Thyroid gland (tissue), 4 donors: ENCODE data around the gene PLEKHJ1. TPM values are rescaled to one million over a fixed set of nuclear protein-coding genes. Genes with fewer than 3 reads are reported as not detected.
A peak's percentile ranks its signal among the peaks of the same experiment; 100 is the strongest.

Experiments
- DNase-seq, 2 donors: peaks; one replicate each; pipeline ENCODE4 v3.0.0-alpha.2; 2019
- H3K27ac ChIP-seq, 3 donors: fragments of 200-600 bp; sonication (generic); 1 replicate in 2 of 3; 2 replicates in 1 of 3; pipeline ENCODE4 v1.5.1; 2016 to 2019; ENCODE audit warnings: mild to moderate bottlenecking in 1 of 3, moderate library complexity in 1 of 3
- H3K27me3 ChIP-seq: fragments of 200-600 bp; sonication (generic); one replicate; pipeline ENCODE4 v1.5.1; 2019
- H3K36me3 ChIP-seq, 2 donors: fragments of 200-600 bp; sonication (generic); one replicate each; pipeline ENCODE4 v1.5.1; 2016 to 2019
- H3K4me1 ChIP-seq, 2 donors: fragments of 200-600 bp; sonication (generic); one replicate each; pipeline ENCODE4 v1.5.1; 2017 to 2019
- H3K4me3 ChIP-seq, 3 donors: fragments of 200-600 bp; sonication (generic); replicated peaks in 1 of 3; 1 replicate in 2 of 3; 2 replicates in 1 of 3; pipeline ENCODE4 v1.5.1; 2016; ENCODE audit warnings: mild to moderate bottlenecking in 1 of 3
- H3K9me3 ChIP-seq: fragments of 200-600 bp; sonication (generic); one replicate; pipeline ENCODE4 v1.5.1; 2017
- CTCF ChIP-seq, 6 experiments: fragments of 200-600 bp in 3 of 6; fragments of 450-650 bp in 3 of 6; sonication (generic) in 3 of 6; IDR thresholded peaks; one replicate each; pipeline ENCODE4 v1.5.1; 2016 to 2019; ENCODE audit warnings: antibody characterized with exemption in 6 of 6, mild to moderate bottlenecking in 2 of 6, inconsistent platforms in 1 of 6, moderate library complexity in 1 of 6
- POLR2A ChIP-seq, 2 donors: fragments of 450-650 bp; IDR thresholded peaks; one replicate each; pipeline ENCODE4 v1.6.1; 2017; ENCODE audit warnings: antibody characterized with exemption in 2 of 2, mild to moderate bottlenecking in 2 of 2, moderate library complexity in 1 of 2
- WGBS, 2 donors: methylation state at CpG; one replicate each; pipeline ENCODE4 v1.1.5; 2017; 5-methylcytosine and 5-hydroxymethylcytosine counted together
- intact Hi-C: fragments of 100-400 bp; cut with DNase I; formaldehyde crosslinking; loops from one replicate; pipeline ENCODE4 v1.15.1; 2023
- total RNA-seq, 4 donors: library from RNA; depleted of rRNA; stranded (reverse); fragments of >200 nt; gene quantifications; one replicate each; pipeline ENCODE4 v1.2.3, GENCODE V29; 2016

Gene PLEKHJ1
- total RNA-seq, 4 donors from 2014 or later, result 86.7 to 179 (median 131) TPM

GRCh38 chr19:2224754-2225349, 11.3 kb downstream of the PLEKHJ1 start:
- no peak for DNase-seq
- Histone ChIP-seq H3K9me3 (no peaks in the 10 kb centered on the region), H3K4me1 (no peaks in the 10 kb centered on the region), H3K4me3 (no peak overlapping the region), H3K36me3 (peaks cover 59 to 69% of the 10 kb centered on the region in 2 donors), H3K27ac (no peak overlapping the region), H3K27me3 (no peaks in the 10 kb centered on the region)
- intact Hi-C loops, result loop anchor here (10.0 kb wide), 1 partner anchor 160 kb away; no protein-coding TSS in a partner anchor
- WGBS, 2 donors, result 91 to 93% methylated on average over 13 of the region's 13 CpGs
- TF ChIP-seq CTCF (IDR thresholded peaks at IDR 0.05) (no peak), POLR2A (IDR thresholded peaks at IDR 0.05) (no peak)

GRCh38 chr19:2223959-2224358, 12.2 kb downstream of the PLEKHJ1 start:
- H3K27me3 ChIP-seq, result no peaks in the 10 kb centered on the region
- no peak for TF ChIP-seq POLR2A (IDR thresholded peaks at IDR 0.05)
- TF ChIP-seq CTCF (IDR thresholded peaks at IDR 0.05), result no peak
- intact Hi-C loops, result loop anchor here (10.0 kb wide), 1 partner anchor 161 kb away; no protein-coding TSS in a partner anchor
- no peak overlapping the region for H3K27ac ChIP-seq
- WGBS, 2 donors, result 92 to 93% methylated on average over 10 to 14 of the region's 14 CpGs
- no peak overlapping the region for H3K4me3 ChIP-seq
- DNase-seq, result no peak
- no peaks in the 10 kb centered on the region for H3K4me1 ChIP-seq
- H3K9me3 ChIP-seq, result no peaks in the 10 kb centered on the region
- peaks cover 59 to 70% of the 10 kb centered on the region in 2 donors for H3K36me3 ChIP-seq

- Histone ChIP-seq H3K9me3 (no peaks in the 10 kb centered on the region), H3K4me3 (no peak overlapping the region), H3K36me3 (peaks cover 60 to 69% of the 10 kb centered on the region in 2 donors), H3K27ac (no peak overlapping the region), H3K27me3 (no peaks in the 10 kb centered on the region), H3K4me1 (no peaks in the 10 kb centered on the region)
- DNase-seq, result no peak
- 89 to 91% methylated on average over 11 of the region's 18 CpGs for WGBS, 2 donors
- intact Hi-C loops, result loop anchor here (10.0 kb wide), 1 partner anchor 161 kb away; no protein-coding TSS in a partner anchor
- no peak for TF ChIP-seq POLR2A (IDR thresholded peaks at IDR 0.05)
- no peak for TF ChIP-seq CTCF (IDR thresholded peaks at IDR 0.05)
These were observed 12.7 kb downstream of the PLEKHJ1 start for GRCh38 chr19:2223391-2223790.

GRCh38 chr19:2221918-2222317, 14.2 kb downstream of the PLEKHJ1 start:
- no peak for DNase-seq
- TF ChIP-seq POLR2A (IDR thresholded peaks at IDR 0.05) (no peak), CTCF (IDR thresholded peaks at IDR 0.05) (peak in 1 of 6 experiments; percentile 6)
- intact Hi-C loops, result loop anchor here (10.0 kb wide), 1 partner anchor 163 kb away; no protein-coding TSS in a partner anchor
- no peaks in the 10 kb centered on the region for H3K27me3 ChIP-seq
- H3K36me3 ChIP-seq, result peaks cover 67 to 72% of the 10 kb centered on the region in 2 donors
- H3K27ac ChIP-seq, result no peak overlapping the region
- H3K9me3 ChIP-seq, result no peaks in the 10 kb centered on the region
- 76 to 82% methylated on average over 20 of the region's 20 CpGs for WGBS, 2 donors
- H3K4me3 ChIP-seq, result no peak overlapping the region
- H3K4me1 ChIP-seq, result no peaks in the 10 kb centered on the region

GRCh38 chr19:2221250-2221831, 14.8 kb downstream of the PLEKHJ1 start:
- no peaks in the 10 kb centered on the region for H3K9me3 ChIP-seq
- DNase-seq, result peak in 1 of 2 donors; percentile 54
- H3K27me3 ChIP-seq, result no peaks in the 10 kb centered on the region
- no peak for TF ChIP-seq CTCF (IDR thresholded peaks at IDR 0.05)
- no peak for TF ChIP-seq POLR2A (IDR thresholded peaks at IDR 0.05)
- no peaks in the 10 kb centered on the region for H3K4me1 ChIP-seq
- peaks cover 71 to 72% of the 10 kb centered on the region in 2 donors for H3K36me3 ChIP-seq
- WGBS, 2 donors, result 64 to 76% methylated on average over 18 of the region's 20 CpGs
- no peak overlapping the region for H3K27ac ChIP-seq
- intact Hi-C loops, result loop anchor here (10.0 kb wide), 1 partner anchor 163 kb away; no protein-coding TSS in a partner anchor
- no peak overlapping the region for H3K4me3 ChIP-seq
